ENCODE measurements around the gene KIF6.
A peak's percentile ranks its signal among the peaks of the same experiment; 100 is the strongest.

KIF6 gene

GRCh38 chr6:39608652-39609345 lies 116.4 kb downstream of the KIF6 start:
- no peak for TF ChIP-seq CTCF (IDR thresholded peaks at IDR 0.05; ENCODE audit: low read depth, low read length, missing control alignments)
- DNase-seq (ENCODE audit: extremely low read depth, low read depth), result no peak
- no peak overlapping the region for H3K4me3 ChIP-seq (replicated peaks; ENCODE audit: low read depth, low read length)

- TF ChIP-seq CTCF (IDR thresholded peaks at IDR 0.05; ENCODE audit: low read depth, low read length, missing control alignments), result no peak
- H3K4me3 ChIP-seq (replicated peaks; ENCODE audit: low read depth, low read length), result no peak overlapping the region
- DNase-seq (ENCODE audit: extremely low read depth, low read depth), result no peak
Observed at GRCh38 chr6:39602601-39603519, 122.3 kb downstream of the KIF6 start.

GRCh38 chr6:39599973-39600372 lies 125.2 kb downstream of the KIF6 start:
- no peak for TF ChIP-seq CTCF (IDR thresholded peaks at IDR 0.05; ENCODE audit: low read depth, low read length, missing control alignments)
- DNase-seq (ENCODE audit: extremely low read depth, low read depth), result peak; percentile 84
- no peak overlapping the region for H3K4me3 ChIP-seq (replicated peaks; ENCODE audit: low read depth, low read length)

- H3K4me3 ChIP-seq (replicated peaks; ENCODE audit: low read depth, low read length), result no peak overlapping the region
- TF ChIP-seq CTCF (IDR thresholded peaks at IDR 0.05; ENCODE audit: low read depth, low read length, missing control alignments), result no peak
- peak; percentile 19 for DNase-seq (ENCODE audit: extremely low read depth, low read depth)
Observed at GRCh38 chr6:39599341-39599740, 125.9 kb downstream of the KIF6 start.

- no peak overlapping the region for H3K4me3 ChIP-seq (replicated peaks; ENCODE audit: low read depth, low read length)
- DNase-seq (ENCODE audit: extremely low read depth, low read depth), result no peak
- no peak for TF ChIP-seq CTCF (IDR thresholded peaks at IDR 0.05; ENCODE audit: low read depth, low read length, missing control alignments)
Observed at GRCh38 chr6:39594285-39594684, 130.9 kb downstream of the KIF6 start.

GRCh38 chr6:39593646-39594045 lies 131.6 kb downstream of the KIF6 start:
- DNase-seq (ENCODE audit: extremely low read depth, low read depth), result no peak
- TF ChIP-seq CTCF (IDR thresholded peaks at IDR 0.05; ENCODE audit: low read depth, low read length, missing control alignments), result no peak
- no peak overlapping the region for H3K4me3 ChIP-seq (replicated peaks; ENCODE audit: low read depth, low read length)
